ENCODE data around the gene ZC3H13. TPM values are rescaled to one million over a fixed set of nuclear protein-coding genes. Genes with fewer than 3 reads are reported as not detected.

ZC3H13 gene
- total RNA-seq, 1 donor from 2014 or later, result 52.0 TPM

DNA sequence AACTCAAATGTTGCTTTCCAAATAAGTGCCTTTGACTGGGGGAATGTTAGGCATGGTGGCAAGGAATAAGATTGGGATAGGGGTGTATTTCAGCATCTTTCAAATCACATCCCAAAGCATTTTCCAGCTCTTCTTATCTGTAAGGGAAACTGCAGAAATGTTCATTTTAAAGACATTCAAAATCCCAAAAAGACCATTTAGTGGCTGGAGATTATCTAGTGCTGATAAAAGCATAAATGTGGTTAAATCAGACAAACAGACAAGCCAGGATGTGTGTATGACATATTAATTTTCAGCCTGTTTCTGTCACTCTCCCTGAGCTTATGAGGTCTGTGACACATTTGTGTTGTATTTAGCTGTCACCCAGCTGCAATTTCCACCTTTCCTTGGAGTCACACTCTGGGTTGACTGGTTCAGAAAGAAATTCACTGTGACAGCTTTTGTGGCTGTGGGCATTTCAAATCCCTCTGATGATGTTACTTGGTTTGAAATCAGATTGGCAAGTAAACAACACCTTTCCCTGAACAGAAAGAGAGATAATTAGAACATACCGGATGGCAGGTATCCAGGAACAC, 131.3 kb downstream of the ZC3H13 start:
- TF ChIP-seq, protein P1, sequence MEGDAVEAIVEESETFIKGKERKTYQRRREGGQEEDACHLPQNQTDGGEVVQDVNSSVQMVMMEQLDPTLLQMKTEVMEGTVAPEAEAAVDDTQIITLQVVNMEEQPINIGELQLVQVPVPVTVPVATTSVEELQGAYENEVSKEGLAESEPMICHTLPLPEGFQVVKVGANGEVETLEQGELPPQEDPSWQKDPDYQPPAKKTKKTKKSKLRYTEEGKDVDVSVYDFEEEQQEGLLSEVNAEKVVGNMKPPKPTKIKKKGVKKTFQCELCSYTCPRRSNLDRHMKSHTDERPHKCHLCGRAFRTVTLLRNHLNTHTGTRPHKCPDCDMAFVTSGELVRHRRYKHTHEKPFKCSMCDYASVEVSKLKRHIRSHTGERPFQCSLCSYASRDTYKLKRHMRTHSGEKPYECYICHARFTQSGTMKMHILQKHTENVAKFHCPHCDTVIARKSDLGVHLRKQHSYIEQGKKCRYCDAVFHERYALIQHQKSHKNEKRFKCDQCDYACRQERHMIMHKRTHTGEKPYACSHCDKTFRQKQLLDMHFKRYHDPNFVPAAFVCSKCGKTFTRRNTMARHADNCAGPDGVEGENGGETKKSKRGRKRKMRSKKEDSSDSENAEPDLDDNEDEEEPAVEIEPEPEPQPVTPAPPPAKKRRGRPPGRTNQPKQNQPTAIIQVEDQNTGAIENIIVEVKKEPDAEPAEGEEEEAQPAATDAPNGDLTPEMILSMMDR (IDR thresholded peaks at IDR 0.05), result no peak
- H3K36me3 ChIP-seq, result no peaks in the 10 kb centered on the region
- no peak overlapping the region for H3K27ac ChIP-seq
- DNase-seq (no peak), ATAC-seq (no peak)
- H3K27me3 ChIP-seq (ENCODE audit: low read depth), result no peaks in the 10 kb centered on the region
- intact Hi-C loops (cut with DNase I), result no loop called here
- H3K4me3 ChIP-seq, result no peak overlapping the region
- no peaks in the 10 kb centered on the region for H3K4me1 ChIP-seq
- no peaks in the 10 kb centered on the region for H3K9me3 ChIP-seq

DNA sequence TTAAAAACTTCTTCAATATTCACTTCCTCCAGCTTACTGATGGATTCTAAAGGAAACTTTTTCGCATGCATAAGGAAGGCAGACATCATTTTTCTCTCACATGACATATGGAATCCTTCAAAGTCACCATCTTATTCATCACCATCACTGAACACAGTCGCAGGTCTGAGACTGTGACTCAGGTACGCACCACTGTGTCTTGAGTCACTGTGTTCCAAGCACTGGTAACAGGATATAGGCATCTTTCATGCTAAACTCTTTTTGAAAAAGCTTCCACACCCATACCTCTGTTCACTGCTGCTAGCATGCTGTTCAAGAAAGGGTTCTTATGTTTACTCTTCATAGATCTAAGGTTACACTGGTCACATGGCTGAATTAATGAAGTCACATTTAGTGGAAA, 133.9 kb downstream of the ZC3H13 start:
- no peak for ATAC-seq
- H3K27ac ChIP-seq, result no peak overlapping the region
- H3K27me3 ChIP-seq (ENCODE audit: low read depth), result no peaks in the 10 kb centered on the region
- H3K36me3 ChIP-seq, result no peaks in the 10 kb centered on the region
- TF ChIP-seq, protein P1 (IDR thresholded peaks at IDR 0.05), result no peak
- H3K9me3 ChIP-seq, result no peaks in the 10 kb centered on the region
- intact Hi-C loops (cut with DNase I), result no loop called here
- no peak for DNase-seq
- H3K4me1 ChIP-seq, result no peaks in the 10 kb centered on the region
- no peak overlapping the region for H3K4me3 ChIP-seq

DNA sequence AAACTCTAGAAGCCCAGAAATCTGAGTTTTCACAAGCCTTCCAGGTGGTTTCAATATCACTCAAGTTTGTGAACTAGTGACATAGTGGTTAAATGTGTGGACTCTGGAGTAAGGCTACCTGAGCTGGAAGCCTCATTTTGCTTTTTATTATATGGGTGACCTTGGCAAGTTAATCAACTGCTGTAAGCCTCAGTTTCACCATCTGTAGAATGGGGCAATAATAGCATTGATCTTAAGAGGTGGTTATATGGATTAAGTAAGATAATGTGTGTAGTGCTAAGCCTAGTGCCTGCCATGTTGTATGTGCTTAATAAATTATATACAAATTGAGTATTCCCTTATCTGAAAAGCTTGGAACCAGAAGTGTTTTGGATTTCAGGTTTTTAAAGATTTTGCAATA, 135.5 kb downstream of the ZC3H13 start:
- Histone ChIP-seq H3K36me3 (no peaks in the 10 kb centered on the region), H3K9me3 (no peaks in the 10 kb centered on the region), H3K27ac (no peak overlapping the region), H3K4me3 (no peak overlapping the region), H3K27me3 (ENCODE audit: low read depth) (no peaks in the 10 kb centered on the region), H3K4me1 (no peaks in the 10 kb centered on the region)
- intact Hi-C loops (cut with DNase I), result no loop called here
- DNase-seq (no peak), ATAC-seq (no peak)
- TF ChIP-seq, protein P1 (IDR thresholded peaks at IDR 0.05), result no peak

DNA sequence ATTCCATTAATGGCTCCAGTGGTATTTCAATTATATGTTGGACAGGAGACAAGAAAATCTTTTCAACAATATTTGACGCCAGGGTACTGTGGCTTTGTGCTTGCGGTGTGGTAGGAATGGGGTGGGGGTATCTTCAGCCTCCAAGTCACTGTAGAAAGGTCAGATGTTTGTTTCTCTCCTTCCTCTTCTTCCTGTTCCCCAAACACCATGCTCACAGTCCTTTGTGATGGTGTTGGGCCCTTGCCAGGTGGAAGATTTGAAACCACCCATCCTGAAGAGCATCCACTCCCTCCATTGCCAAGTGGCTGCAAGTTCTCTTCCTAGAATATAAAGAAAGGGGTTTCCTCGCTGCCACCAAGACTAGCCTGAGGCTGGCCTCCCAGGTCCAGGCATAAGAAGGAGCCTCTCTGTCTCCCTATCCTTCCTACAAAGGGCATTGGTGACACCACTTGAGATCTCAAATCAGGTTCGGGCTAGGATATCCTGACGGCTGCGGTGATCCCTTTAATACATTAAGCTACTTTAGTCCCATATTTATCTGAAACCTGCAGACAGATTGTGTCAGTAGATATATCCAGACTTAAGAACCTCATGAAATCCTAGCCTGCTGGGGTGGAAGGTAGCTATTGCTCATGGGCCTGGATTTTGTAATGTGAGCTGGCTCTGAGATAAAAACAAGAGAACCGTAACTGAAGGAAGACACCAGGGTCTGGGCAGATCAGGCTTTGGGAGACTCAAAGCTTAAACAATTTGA, 136.7 kb downstream of the ZC3H13 start:
- Histone ChIP-seq H3K4me3 (no peak overlapping the region), H3K4me1 (no peaks in the 10 kb centered on the region), H3K36me3 (no peaks in the 10 kb centered on the region), H3K9me3 (no peaks in the 10 kb centered on the region), H3K27me3 (ENCODE audit: low read depth) (no peaks in the 10 kb centered on the region), H3K27ac (no peak overlapping the region)
- ATAC-seq (no peak), DNase-seq (no peak)
- TF ChIP-seq, protein P1 (IDR thresholded peaks at IDR 0.05), result no peak
- intact Hi-C loops (cut with DNase I), result no loop called here

DNA sequence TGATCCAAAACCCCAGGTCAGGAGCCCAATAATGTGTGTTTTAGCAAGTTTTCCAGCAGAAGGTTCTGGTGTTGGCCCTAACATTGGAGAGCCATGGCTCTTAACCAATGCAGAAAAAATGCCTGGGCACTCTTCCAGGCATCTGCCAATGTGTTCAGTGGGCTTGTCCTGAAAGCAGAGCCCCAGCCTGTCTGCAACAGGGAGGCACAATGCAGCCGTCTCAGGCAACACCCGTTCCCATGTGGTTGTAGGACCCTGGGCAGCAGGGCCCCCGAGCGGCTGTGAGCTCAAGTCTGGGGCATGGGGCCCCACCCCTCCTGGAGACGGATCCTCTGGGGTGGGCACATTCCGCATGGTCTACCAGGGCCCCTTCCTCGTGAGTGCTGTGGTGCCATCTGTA, 142.9 kb downstream of the ZC3H13 start:
- H3K27me3 ChIP-seq (ENCODE audit: low read depth), result peaks cover 3% of the 10 kb centered on the region
- H3K27ac ChIP-seq, result no peak overlapping the region
- DNase-seq, result no peak
- no peak for ATAC-seq
- intact Hi-C loops (cut with DNase I), result no loop called here
- no peaks in the 10 kb centered on the region for H3K4me1 ChIP-seq
- no peaks in the 10 kb centered on the region for H3K9me3 ChIP-seq
- H3K4me3 ChIP-seq, result no peak overlapping the region
- TF ChIP-seq, protein P1 (IDR thresholded peaks at IDR 0.05), result no peak
- H3K36me3 ChIP-seq, result no peaks in the 10 kb centered on the region

Data from lower lobe of right lung (tissue), 2 donors.